GM21515 (cell line): ENCODE measurements around the gene ZDHHC9.

Experiments used
- ATAC-seq: cut with Tn5 transposase; IDR thresholded peaks from one replicate; pipeline ENCODE4 v1.9.1; 2021; ENCODE audit not compliant: unreplicated experiment

The ZDHHC9 gene

DNA sequence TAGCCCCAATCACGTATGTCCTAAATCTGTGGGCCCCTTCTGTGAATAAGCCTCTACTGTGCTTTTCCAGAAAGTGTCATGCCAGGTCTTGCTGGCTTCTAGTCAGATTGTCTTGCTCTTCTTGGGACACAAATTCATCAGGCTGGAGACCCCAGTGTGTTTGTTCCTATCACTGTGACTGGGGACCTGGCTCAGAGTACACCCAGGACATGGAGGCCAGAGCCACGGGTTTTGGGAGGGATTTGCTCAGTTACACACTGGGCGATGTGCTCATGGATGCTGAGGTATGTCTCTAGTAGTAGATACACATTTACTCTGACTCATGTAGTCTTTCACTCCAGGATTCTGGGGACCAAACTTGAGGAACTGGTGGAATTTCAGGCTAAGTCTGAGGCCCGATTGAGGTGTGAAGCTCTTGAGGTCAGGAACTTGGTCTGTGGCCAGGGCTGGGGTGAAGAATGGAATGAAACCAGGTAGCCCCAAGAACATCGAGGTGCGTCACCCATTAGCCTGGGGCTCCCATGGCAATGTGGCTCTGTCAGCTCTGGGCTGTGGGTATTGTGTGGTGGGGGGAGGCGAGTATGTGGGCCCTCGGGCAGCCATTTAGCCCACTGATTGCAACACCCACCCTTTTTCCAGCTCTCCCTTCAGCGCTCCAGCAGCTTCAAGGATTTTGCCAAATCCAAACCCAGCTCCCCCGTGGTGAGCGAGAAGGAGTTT lies 56.2 kb downstream of the ZDHHC9 start:
- no peak for ATAC-seq

DNA sequence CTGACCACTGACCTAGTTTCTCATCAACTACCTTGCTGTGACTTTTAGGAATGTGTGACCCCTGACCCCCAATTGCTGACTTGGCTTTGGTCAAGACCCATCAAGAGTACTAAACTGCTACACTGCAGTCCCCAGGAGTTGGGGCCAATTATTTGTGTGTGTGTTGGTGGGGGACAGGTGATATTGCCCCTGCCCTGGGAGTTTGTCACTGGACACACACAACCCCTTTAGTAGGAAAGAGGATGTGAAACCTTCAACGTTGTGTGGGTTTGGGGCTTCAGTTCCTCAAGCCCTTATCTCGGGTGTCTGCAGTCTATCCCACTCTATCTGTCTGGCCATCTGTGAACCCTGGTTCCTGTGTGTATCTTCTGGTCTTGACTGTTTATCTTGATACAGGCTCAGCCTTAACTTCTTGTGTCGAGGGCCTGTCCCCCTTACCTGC lies 57.5 kb downstream of the ZDHHC9 start:
- ATAC-seq, result peak; percentile 76

DNA sequence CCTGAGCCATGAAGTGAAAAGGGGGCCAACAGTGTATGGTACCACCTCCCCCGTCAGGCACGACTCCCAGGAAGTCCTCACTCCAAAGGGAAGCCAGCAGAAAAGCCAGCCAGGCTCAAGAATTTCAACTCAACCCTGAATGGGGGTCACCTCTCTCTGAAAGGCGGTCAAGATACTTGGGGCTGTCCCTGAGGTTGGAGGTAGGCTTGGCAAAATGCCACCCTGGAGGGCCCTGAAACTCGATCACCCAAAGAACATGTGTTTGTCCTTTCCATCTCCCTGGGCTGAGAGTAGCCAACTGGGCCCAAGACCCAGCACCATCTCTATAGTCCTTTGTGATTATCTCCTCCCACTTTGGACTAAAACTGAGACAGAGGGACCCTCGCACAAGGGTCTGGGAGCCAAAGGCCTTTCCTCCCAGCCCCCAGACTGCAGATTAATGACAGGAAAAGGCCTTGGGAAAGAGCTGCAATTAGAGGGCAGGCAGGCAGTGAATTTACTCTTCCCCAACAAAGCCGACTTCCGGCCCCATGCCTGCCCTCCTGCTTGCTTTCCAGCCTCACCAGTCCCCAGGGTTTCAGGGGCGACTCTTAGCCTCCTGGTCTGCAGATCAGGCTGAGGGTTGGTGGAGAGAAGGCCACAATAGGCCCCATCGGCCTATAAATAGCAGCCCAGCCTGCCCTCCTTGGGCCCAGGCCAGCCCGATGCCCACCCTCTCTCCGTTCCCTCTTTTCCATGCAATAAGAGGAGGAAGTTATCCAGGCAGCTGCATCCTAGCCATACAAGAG lies 58.3 kb downstream of the ZDHHC9 start:
- ATAC-seq, result no peak

DNA sequence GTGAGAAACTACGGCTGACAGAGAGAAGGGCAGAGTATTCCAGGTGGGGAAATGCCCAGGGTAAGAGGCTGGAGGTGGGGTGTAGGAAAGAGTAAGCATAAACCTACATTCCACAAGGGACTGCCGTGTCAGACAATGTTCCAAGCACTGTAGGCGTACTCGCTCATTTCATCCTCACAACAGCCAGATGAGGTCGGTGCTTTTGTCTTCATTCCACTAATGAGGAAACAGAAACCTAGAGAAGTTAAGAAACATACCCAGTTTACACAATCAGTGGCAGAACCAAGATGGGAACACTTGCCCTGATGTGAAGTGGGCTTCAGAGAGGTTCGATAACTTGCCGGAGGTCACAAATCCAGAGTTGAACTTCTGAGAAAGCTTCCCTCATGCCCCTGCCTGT lies 59.3 kb downstream of the ZDHHC9 start:
- ATAC-seq, result no peak

DNA sequence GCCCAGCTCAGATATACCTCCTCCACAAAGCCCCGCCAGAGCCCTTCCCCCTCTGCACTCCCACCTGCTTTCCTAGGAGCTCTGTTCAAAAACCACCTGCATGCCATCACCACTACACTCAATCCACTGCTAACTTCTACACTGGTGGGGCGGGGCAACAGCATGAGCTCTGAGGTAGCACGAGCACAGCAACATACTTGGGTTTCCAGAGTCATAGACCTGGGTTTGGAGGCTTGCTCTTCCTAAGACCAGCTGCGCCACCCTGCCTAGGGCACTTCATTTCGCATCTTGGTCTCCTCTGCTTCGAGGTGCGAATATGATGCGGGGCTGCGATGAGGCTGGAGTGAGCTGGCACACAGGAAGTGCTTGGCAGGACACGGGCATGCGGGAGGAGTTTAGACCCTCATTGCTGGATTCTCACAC lies 60.4 kb downstream of the ZDHHC9 start:
- ATAC-seq, result no peak

DNA sequence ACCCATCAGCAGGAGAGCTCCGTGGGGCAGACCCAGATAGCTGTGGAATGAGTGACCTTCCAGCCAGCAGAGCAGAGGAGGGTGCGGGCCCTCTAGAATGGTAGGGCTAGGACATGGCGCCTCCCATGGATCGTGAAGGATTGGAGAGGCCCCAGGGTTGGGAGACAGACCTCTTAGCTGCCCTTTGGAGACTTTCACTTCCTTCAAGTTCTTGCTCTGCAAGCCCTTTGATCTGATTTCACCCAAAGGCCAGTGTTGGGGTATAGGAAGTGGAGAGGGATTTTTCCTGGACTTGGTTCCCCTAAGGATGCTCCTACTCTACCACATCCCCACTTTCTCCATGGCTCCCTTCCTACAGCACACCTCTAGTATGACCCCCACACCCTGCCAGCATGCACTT lies 61.0 kb downstream of the ZDHHC9 start:
- no peak for ATAC-seq

DNA sequence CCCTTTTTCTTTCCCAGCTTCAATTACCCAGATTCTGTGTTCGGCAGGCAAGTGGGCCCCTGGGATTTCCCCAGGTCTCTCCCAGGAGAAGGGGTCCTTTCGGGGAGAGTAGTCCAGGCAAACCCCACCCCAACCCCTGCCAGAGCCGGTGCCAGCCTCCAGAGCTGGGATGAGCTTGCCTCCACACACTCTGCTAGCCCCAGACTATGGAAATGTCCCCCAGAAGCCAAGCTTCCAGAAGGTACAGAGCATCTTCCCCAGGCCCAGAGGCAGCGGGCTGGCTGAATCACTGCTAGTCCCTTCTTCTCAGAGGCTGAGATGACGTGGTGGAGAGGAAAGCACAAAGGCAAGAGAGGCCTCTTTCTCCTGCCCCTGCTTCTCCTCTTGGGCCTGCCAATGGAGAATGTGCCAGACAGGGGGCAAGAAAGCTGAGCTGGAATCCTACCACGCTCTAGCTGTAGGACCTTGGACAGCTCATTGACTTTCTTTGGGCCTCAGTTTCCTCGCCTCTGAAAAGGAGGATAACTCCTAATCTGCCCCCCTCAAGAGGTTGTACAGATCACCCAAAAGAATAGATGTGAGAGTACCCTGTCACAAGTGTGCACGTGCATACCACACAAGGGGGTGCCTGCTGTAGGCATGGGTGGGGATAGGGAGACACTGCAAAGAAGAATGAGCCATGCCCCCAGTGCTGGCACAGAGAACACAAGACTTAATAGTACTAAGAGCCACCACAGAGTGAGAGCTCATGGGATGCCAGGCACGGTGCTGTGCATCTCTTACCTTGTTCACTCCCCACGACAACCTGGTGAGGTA lies 61.8 kb downstream of the ZDHHC9 start:
- ATAC-seq, result no peak

DNA sequence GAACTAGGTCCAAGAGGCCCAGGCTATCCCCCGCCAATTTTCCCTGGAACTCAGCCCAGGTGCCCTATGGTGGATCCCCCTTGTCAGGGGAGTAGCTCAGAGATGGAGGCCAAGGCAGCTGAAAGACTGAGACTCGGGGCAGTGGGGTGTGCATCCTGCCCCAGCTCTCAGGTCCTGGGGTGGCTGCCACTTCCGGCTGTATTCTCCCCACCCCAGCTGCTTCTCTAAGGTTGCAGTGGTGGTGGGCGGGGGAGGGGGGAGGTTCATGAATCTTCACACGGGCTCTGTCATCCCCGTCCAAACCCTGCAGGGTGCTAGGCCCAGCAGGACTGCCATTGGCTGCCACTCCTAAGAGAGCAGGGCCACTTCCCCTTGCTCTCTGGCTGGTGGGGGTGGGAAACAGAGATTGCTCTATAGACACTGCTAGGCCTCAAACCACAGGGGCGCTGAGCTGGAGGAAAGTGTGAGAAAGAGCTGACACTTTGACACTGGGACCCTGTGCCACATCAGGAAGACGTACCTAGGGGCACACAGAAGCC lies 62.5 kb downstream of the ZDHHC9 start:
- ATAC-seq, result peak; percentile 68

DNA sequence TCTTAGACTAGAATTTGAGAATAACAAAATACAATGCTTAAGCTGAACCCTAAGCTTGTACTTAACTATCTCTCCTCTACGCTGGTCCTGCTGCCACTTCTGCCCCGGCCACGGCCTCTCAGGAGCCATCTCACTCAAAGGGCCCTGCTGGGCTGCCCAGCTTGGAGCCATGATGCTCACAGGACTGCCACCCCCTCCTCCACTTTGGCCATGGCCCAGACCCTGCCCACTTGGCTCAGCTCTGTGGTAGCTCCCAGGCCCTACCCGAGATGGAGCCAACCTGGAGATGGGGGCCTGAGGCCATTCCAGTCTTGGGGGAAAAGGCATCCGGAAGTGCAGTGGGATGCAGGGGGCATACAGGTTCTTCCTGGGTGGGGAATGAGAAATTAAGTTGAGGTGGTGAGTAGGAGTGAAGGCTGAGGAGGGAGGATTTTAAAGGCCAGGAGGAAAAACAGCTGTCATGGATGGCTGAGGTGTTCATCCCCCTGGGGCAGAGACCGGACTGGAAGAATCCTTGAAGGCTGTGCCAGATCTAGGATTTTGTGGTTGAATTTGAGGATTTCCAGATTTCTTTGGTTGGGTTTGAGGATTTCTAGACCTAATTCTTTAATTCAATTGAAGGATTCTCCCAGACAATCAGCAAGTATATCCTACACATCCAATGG lies 63.1 kb downstream of the ZDHHC9 start:
- ATAC-seq, result no peak

DNA sequence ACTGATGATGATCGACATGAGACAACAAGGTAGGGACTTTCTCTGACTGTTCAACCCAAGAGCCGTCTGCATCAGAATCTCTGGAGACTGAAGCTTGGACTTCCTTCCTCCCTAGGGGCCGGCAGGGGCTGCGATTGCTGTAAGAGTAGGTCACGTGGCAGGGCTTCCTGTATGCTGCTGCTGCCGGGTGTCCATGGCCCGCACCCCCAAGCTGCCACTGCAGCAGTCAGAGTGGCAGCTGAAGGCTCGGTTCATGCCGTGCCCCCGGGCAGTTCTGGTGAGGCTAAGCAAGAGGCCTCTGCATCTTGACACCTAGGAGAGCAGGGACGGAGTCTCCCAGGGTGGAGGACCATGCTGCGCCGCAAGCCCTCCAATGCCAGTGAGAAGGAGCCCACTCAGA lies 63.9 kb downstream of the ZDHHC9 start, which contains the start of gene SASH3:
Gene SASH3, plus strand, starts transcription at position 203 of the 400 bp plus-strand sequence. Its CDS starts 149 bp downstream, at position 352.
- ATAC-seq, result peak; percentile 34

DNA sequence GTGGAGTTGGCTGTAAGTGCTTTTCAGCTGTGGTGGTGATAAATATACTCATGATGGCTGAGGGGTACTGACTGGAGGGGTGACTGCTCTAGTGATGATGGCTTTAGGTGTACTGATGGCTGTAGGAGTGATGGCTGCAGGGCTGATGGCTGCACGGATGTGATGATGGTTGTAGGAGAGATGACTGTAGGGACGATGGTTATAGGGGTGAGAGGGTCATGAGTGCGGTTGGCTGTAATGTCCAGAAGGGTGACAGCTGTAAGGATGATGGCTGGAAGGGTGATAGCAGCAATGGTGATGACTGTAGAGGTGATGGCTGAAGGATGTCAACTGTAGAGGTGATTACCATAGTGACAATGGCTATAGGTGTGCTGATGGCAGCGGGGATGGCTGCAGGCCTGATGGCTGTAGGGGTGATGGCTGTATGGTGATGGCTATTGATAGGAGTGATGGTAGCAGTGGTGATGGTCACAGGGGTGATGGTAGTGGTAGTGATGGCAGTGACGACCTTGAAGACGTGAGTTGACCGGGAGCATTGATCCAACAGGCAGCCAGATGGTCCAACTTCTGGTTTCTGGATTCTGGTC lies 64.5 kb downstream of the ZDHHC9 start:
- no peak for ATAC-seq

DNA sequence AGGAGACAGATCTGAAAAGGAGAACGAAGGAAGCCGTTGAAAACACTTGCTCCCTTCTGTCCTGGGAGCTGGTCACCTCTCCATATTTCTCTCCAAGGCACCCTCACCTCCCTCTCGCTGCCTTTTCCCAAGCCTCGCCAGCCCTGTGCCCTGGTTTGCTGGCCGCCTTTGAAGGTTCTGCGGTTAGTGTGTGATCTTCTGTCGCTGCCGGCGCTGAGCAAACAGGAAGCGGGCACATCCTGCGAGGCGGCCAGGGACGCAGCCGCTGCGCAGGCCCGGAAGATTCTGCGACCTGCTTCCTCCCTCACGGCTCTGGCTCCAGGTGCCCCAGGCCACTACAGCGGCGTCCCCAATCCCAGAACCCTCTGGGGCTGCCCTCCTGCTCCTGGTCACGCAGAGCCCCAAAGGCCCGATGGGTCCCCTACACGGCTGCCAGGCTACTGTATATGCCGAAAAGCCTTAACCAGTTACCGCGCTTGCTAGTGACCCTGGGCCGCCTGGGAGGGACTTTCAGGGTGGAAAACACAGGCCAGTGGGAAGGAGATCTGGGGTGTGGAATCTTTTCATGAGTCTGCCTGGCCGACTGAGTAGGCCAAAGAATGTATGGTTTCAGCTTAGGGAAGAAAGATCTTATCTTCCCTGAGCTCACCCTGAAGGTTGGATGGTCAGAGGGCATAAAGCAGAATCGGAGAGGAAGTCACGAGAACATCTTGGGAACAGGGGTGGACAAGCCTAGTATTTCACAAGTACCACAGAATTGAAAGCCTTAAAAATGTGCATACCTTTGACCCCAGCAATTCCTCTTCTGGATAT lies 66.3 kb downstream of the ZDHHC9 start:
- peak; percentile 32 for ATAC-seq

DNA sequence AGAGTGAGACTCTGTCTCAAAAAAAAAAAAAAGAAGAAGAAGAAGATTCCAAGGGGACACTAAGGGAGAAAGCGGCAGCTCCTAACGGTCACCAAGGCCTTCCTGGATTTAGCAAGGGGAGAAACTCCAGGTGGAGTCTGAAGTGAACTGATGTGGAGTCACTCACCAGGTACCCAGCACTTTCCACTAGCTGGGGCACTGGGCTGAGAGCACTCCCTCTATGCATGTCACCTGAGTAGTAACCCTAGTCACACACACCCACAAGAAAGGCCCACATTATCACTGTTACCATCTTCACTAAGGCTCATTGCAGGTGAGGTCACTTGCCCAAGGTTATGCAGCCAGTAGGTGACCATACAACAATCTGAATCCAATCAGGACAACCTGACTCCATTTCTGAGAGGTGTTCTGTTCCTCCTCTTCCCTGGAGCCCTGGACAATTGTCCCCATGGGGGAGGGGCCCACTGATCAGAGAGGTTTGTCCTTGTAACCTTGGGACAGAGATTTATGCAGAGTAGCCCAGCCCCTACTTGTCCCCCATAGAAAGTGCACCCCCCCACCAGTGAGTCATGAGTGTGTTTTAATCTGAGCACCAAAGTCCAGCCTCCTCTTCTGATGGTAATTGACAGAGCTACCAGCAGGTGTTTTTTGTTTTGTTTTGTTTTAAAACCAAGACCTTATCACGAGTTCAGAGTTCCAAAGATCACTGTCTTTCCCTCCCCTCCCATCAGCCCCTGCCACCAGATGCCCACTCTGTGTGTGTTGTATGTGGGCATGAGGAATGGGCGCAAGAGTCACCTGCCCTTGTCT lies 69.8 kb downstream of the ZDHHC9 start:
- ATAC-seq, result no peak

DNA sequence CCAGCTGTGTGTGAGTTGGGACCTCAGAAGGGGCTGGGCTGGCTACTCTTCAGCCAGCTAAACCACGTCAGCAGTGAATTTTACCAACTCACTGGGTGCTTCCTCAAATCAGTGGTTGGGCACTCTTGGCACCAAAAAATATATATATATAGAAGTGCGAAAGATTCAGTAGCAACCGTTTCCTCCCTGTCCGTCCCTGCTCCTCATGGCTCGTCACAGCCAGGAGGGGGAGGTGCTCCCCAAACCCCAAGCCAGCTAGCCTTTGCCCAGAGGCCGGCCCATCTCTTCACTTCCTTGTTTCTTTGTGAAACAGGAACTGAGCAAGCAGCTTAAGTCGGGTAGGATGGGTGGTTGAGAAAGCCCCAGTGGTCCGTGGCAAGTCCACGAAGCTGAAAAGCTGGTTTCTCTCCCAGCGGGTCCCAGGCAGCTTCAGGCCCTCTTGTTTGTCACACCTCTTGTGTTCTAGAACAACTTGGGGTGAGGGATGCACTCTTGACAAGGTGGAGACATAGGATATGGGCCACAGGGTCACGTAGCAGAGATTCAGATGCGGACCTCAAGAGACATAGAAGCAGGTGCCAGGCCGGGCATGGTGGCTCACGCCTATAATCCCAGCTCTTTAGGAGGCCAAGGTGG lies 70.8 kb downstream of the ZDHHC9 start:
- ATAC-seq, result peak; percentile 71

DNA sequence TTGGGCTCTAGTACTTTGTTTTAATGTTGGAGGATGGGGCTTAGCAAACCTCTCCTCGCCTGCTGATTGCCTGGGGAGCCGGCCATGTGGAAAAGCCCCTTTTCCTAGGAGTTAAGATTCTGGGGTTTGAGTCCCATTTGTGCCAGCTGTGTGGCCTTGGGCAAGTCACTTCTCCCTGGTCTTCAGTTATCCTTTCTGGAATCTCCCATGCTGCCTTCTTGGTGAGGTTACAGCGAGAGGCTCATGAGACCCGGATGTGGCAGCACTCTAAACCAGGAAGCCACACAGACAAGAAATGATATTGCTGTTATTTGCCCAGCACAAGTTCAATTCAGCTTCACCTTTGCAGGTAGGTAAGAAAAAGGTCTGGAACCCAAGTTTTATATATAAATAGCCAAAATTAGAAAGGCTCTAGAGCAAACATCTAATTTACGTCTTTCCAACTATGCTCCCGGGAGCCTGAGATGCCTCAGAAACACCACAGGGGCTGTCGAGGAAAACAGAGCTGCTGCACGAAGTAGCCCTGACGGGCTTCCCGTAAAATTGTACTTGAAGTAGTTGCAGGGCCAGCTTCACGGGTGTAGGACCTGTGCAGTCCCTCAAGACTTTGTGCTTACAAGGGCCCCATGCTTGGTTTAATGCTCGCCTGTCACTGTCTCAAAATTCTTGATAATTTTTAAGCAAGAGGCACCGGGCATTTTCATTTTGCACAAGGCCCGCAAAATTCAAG lies 72.3 kb downstream of the ZDHHC9 start:
- ATAC-seq, result no peak

DNA sequence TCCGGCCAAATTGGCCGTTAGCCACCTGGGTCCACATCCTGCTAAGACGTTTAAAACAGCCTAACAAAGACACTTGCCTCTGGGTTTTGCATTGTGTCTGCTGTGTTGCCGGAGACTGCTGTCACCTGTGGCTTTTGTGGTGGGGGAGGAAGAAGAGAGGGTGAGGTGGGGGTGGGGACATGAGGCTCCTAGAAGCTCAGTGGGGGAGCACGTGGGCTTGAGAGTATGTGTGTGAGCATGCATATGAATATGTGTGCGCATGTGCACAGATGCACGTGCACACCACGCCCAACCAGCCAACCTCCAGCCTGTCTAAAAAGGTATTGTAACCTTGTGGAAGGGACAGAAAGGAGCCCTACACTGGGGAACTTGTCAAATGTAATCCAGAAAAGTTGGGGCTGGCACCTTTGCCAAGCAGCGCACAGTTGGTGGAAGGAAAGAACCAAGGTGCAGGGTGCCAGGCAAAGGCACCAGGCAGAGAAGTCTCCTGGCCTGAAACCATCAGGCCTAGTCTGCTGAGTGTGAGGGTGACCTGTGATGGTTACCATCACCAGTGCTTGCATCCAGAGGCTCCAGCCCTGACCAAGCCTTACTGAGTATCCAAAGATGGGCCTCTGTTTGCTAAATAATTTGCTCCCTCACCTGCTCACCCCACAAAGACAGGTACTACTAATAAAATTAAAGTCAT lies 74.1 kb downstream of the ZDHHC9 start:
- ATAC-seq, result no peak
